DND-41 (cell line): ENCODE measurements around the gene GDI1.

Experiments
- EZH2 ChIP-seq: IDR thresholded peaks from 3 replicates; pipeline ENCODE4 v1.6.1; 2012; ENCODE audit warnings: borderline replicate concordance, low read depth, mild to moderate bottlenecking, moderate library complexity, low read length, inconsistent platforms; ENCODE audit not compliant: severe bottlenecking
- TF ChIP-seq, protein P1 (sequence below): IDR thresholded peaks from 2 replicates; pipeline ENCODE4 v1.5.1; 2012; ENCODE audit warnings: borderline replicate concordance, low read length, moderate library complexity, mild to moderate bottlenecking; ENCODE audit not compliant: poor library complexity, severe bottlenecking; ENCODE audit errors: extremely low read depth

DNA sequence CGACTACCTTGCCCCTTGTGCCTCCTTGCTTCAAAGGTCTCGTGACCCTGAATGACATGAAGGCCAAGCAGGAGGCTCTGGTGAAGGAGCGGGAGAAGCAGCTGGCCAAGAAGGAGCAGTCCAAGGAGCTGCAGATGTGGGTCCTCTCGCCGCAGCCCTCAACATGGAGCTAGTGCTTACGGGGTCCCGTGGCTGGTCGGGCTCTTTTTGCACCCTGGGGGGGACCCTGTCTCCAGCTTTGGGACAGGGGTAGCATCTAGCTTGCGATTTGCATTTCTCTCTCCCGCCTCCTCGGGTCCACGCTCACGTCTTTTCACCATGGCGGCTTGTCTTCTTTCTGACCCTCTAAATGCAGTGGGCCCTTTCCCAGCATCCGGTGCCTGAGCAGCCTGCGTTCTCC lies 8.8 kb downstream of the GDI1 start:
- TF ChIP-seq, protein P1, sequence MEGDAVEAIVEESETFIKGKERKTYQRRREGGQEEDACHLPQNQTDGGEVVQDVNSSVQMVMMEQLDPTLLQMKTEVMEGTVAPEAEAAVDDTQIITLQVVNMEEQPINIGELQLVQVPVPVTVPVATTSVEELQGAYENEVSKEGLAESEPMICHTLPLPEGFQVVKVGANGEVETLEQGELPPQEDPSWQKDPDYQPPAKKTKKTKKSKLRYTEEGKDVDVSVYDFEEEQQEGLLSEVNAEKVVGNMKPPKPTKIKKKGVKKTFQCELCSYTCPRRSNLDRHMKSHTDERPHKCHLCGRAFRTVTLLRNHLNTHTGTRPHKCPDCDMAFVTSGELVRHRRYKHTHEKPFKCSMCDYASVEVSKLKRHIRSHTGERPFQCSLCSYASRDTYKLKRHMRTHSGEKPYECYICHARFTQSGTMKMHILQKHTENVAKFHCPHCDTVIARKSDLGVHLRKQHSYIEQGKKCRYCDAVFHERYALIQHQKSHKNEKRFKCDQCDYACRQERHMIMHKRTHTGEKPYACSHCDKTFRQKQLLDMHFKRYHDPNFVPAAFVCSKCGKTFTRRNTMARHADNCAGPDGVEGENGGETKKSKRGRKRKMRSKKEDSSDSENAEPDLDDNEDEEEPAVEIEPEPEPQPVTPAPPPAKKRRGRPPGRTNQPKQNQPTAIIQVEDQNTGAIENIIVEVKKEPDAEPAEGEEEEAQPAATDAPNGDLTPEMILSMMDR: no peak
- no peak for TF ChIP-seq EZH2
